HCT116 (cell line): ENCODE measurements around the gene LLCFC1. TPM values are rescaled to one million over a fixed set of nuclear protein-coding genes. Genes with fewer than 3 reads are reported as not detected.

ENCODE experiments used
- ATAC-seq: fragments of 200-7000 bp; cut with Tn5 transposase; 2 replicates; pipeline ENCODE4 v1.9.1; 2020; ENCODE audit warnings: mild to moderate bottlenecking, moderate library complexity
- BruUV-seq: library from RNA; stranded (reverse); fragments of 400-500 nt; replicated peaks from 2 replicates; lab custom pipeline; 2021; lab: Mats Ljungman, UMichigan
- CTCF ChIA-PET: fragments of 300-600 bp; sonication (Branson Sonifier 250); formaldehyde crosslinking; loops from one replicate; lab custom pipeline; 2021; ENCODE audit warnings: antibody characterized with exemption; lab: Charles Lee
- POLR2A ChIA-PET: fragments of 300-600, 350-600 bp; sonication (Branson Sonifier 250); formaldehyde crosslinking; loops from one replicate; lab custom pipeline; 2021; ENCODE audit warnings: antibody characterized with exemption; lab: Charles Lee
- RAD21 ChIA-PET, 2 experiments: fragments of 300-600 bp; sonication (Branson Sonifier 250); formaldehyde crosslinking; loops; one replicate each; lab custom pipeline; 2023; ENCODE audit warnings: low total read pairs in 2 of 2; ENCODE audit not compliant: uncharacterized antibody in 2 of 2, unreplicated experiment in 2 of 2, low non-redundant PET in 1 of 2; lab: Charles Lee
- DNase-seq: peaks from one replicate; pipeline ENCODE4 v3.0.0-alpha.2; 2010; ENCODE audit warnings: low read depth, low spot score
- H2AFZ ChIP-seq: fragments of 200-600 bp; shearing (Covaris generic), sonication (generic); 2 replicates; pipeline ENCODE4 v1.6.1; 2017; ENCODE audit warnings: low read depth, mixed run types, mixed read lengths, antibody characterized with exemption, low read length; ENCODE audit not compliant: poor library complexity, severe bottlenecking
- H3K27ac ChIP-seq: 2 replicates; pipeline ENCODE4 v1.5.1; 2012; ENCODE audit warnings: low read depth, low read length
- H3K27me3 ChIP-seq: fragments of 200-600 bp; sonication (generic); 2 replicates; pipeline ENCODE4 v1.6.1; 2016; ENCODE audit warnings: mixed run types, low read length, mixed read lengths; ENCODE audit not compliant: insufficient read depth
- H3K36me3 ChIP-seq, 2 experiments: fragments of 200-500 bp in 1 of 2; fragments of 200-600 bp in 1 of 2; sonication (Bioruptor generic) in 1 of 2; sonication (generic) in 1 of 2; 2 replicates each; pipeline versions ENCODE4 v1.5.1 to v1.6.1; 2014 to 2016; ENCODE audit warnings: low read length in 2 of 2, inconsistent platforms in 1 of 2, mixed read lengths in 1 of 2, mixed run types in 1 of 2; ENCODE audit not compliant: insufficient read depth in 2 of 2, control insufficient read depth in 1 of 2
- H3K4me1 ChIP-seq, 2 experiments: fragments of 200-600 bp in 1 of 2; sonication (generic) in 1 of 2; 2 replicates each; pipeline versions ENCODE4 v1.5.1 to v1.6.1; 2012 to 2017; ENCODE audit warnings: low read length in 2 of 2, inconsistent platforms in 1 of 2, mild to moderate bottlenecking in 1 of 2, mixed read lengths in 1 of 2, mixed run types in 1 of 2, moderate library complexity in 1 of 2; ENCODE audit not compliant: insufficient read depth in 2 of 2, control insufficient read depth in 1 of 2
- H3K4me2 ChIP-seq: fragments of 200-600 bp; sonication (generic); 2 replicates; pipeline ENCODE4 v1.6.1; 2017; ENCODE audit warnings: mixed run types, low read length, mixed read lengths
- H3K4me3 ChIP-seq, 2 experiments: fragments of 200-600 bp in 1 of 2; sonication (generic) in 1 of 2; replicated peaks in 1 of 2; 2 replicates each; pipeline ENCODE4 v1.5.1; 2011 to 2016; ENCODE audit warnings: low read length in 2 of 2, control low read depth in 1 of 2, low read depth in 1 of 2, mild to moderate bottlenecking in 1 of 2, mixed read lengths in 1 of 2, mixed run types in 1 of 2
- H3K79me2 ChIP-seq: fragments of 200-600 bp; sonication (generic); 2 replicates; pipeline ENCODE4 v1.6.1; 2017; ENCODE audit warnings: mild to moderate bottlenecking, mixed run types, low read length, moderate library complexity, mixed read lengths; ENCODE audit not compliant: insufficient read depth
- H3K9ac ChIP-seq: fragments of 200-600 bp; sonication (generic); 2 replicates; pipeline ENCODE4 v1.6.1; 2016; ENCODE audit warnings: low read length, mixed read lengths
- H3K9me2 ChIP-seq: fragments of 200-600 bp; sonication (generic), shearing (Covaris generic); 2 replicates; pipeline ENCODE4 v1.6.1; 2017; ENCODE audit warnings: mixed run types, mild to moderate bottlenecking, moderate library complexity; ENCODE audit not compliant: insufficient read depth
- H3K9me3 ChIP-seq, 2 experiments: fragments of 200-500 bp in 1 of 2; fragments of 200-600 bp in 1 of 2; sonication (Bioruptor generic) in 1 of 2; sonication (generic) in 1 of 2; 2 replicates each; pipeline ENCODE4 v1.6.1; 2014 to 2017; ENCODE audit warnings: low read length in 2 of 2, mixed read lengths in 2 of 2, inconsistent platforms in 1 of 2, low read depth in 1 of 2, mild to moderate bottlenecking in 1 of 2, mixed run types in 1 of 2, moderate library complexity in 1 of 2; ENCODE audit not compliant: control insufficient read depth in 1 of 2, insufficient read depth in 1 of 2
- H4K20me1 ChIP-seq: fragments of 200-600 bp; sonication (generic), shearing (Covaris generic); 2 replicates; pipeline ENCODE4 v1.6.1; 2017; ENCODE audit warnings: mixed run types, mild to moderate bottlenecking, moderate library complexity; ENCODE audit not compliant: insufficient read depth
- CBX3 ChIP-seq: IDR thresholded peaks from 2 replicates; pipeline ENCODE4 v1.6.1; 2012; ENCODE audit warnings: low read depth
- CEBPB ChIP-seq: IDR thresholded peaks from 2 replicates; pipeline ENCODE4 v1.6.1; 2012; ENCODE audit warnings: low read depth
- EGR1 ChIP-seq: IDR thresholded peaks from 2 replicates; pipeline ENCODE4 v1.6.1; 2012; ENCODE audit warnings: low read depth
- ELF1 ChIP-seq: IDR thresholded peaks from 2 replicates; pipeline ENCODE4 v1.6.1; 2012; ENCODE audit warnings: low read depth, borderline replicate concordance
- EZH2phosphoT487 ChIP-seq: fragments of 200-600 bp; IDR thresholded peaks from 2 replicates; pipeline ENCODE4 v1.6.1; 2018; ENCODE audit warnings: antibody characterized with exemption, borderline replicate concordance
- FOSL1 ChIP-seq: IDR thresholded peaks from 2 replicates; pipeline ENCODE4 v1.6.1; 2012; ENCODE audit warnings: low read depth
- JUND ChIP-seq: IDR thresholded peaks from 2 replicates; pipeline ENCODE4 v1.6.1; 2012
- POLR2A ChIP-seq: IDR thresholded peaks from 2 replicates; pipeline ENCODE4 v1.7.0; 2011; ENCODE audit warnings: borderline replicate concordance; ENCODE audit not compliant: insufficient read depth, insufficient read length; ENCODE audit errors: extremely low read depth
- POLR2AphosphoS5 ChIP-seq: IDR thresholded peaks from 2 replicates; pipeline ENCODE4 v1.6.1; 2011; ENCODE audit warnings: mild to moderate bottlenecking, low read depth, low read length, moderate library complexity
- RAD21 ChIP-seq: IDR thresholded peaks from 2 replicates; pipeline ENCODE4 v1.6.1; 2012; ENCODE audit warnings: low read depth, mild to moderate bottlenecking
- REST ChIP-seq: IDR thresholded peaks from 2 replicates; pipeline ENCODE4 v1.6.1; 2012; ENCODE audit warnings: low read depth
- SIN3A ChIP-seq: IDR thresholded peaks from 2 replicates; pipeline ENCODE4 v1.6.1; 2012; ENCODE audit warnings: low read depth
- SP1 ChIP-seq: IDR thresholded peaks from 2 replicates; pipeline ENCODE4 v1.6.1; 2012; ENCODE audit warnings: low read depth
- TCF7L2 ChIP-seq: IDR thresholded peaks from 2 replicates; pipeline ENCODE4 v1.7.0; 2011; ENCODE audit warnings: borderline replicate concordance, inconsistent platforms; ENCODE audit not compliant: insufficient read depth, insufficient read length; ENCODE audit errors: extremely low read depth
- YY1 ChIP-seq: IDR thresholded peaks from 2 replicates; pipeline ENCODE4 v1.6.1; 2011; ENCODE audit warnings: low read length, low read depth, moderate library complexity, mild to moderate bottlenecking; ENCODE audit not compliant: insufficient replicate concordance; ENCODE audit errors: extremely low read depth
- ZFX ChIP-seq: fragments of 450-650 bp; IDR thresholded peaks from 2 replicates; pipeline ENCODE4 v1.6.1; 2017
- ZNF274 ChIP-seq: fragments of 200-500 bp; sonication (Bioruptor generic); IDR thresholded peaks from 2 replicates; pipeline ENCODE4 v1.6.1; 2014; ENCODE audit warnings: mild to moderate bottlenecking, low read depth, low read length, inconsistent platforms
- intact Hi-C: fragments of 100-400 bp; cut with micrococcal nuclease; formaldehyde crosslinking; loops from 2 replicates; pipeline ENCODE4 v1.10.0; 2022
- total RNA-seq: library from RNA; stranded (reverse); gene quantifications from one replicate; pipeline ENCODE4 v1.2.1, GENCODE V29; 2021; ENCODE audit not compliant: unreplicated experiment
- TF ChIP-seq, protein P1 (sequence below): IDR thresholded peaks from 2 replicates; pipeline ENCODE4 v1.6.1; 2012
- TF ChIP-seq, protein P2 (sequence below), 3 experiments: fragments of 200-600 bp in 1 of 3; sonication (generic) in 1 of 3; IDR thresholded peaks in 2 of 3; conservative IDR thresholded peaks in 1 of 3; 2 replicates each; pipeline ENCODE4 v1.5.1; 2012 to 2017; ENCODE audit warnings: low read depth in 2 of 3, low read length in 2 of 3, antibody characterized with exemption in 1 of 3, borderline replicate concordance in 1 of 3, control low read depth in 1 of 3, mild to moderate bottlenecking in 1 of 3, mixed read lengths in 1 of 3, mixed run types in 1 of 3, moderate library complexity in 1 of 3; ENCODE audit not compliant: insufficient read depth in 1 of 3

Gene LLCFC1
- total RNA-seq, 1 experiment from 2014 or later = not detected

DNA sequence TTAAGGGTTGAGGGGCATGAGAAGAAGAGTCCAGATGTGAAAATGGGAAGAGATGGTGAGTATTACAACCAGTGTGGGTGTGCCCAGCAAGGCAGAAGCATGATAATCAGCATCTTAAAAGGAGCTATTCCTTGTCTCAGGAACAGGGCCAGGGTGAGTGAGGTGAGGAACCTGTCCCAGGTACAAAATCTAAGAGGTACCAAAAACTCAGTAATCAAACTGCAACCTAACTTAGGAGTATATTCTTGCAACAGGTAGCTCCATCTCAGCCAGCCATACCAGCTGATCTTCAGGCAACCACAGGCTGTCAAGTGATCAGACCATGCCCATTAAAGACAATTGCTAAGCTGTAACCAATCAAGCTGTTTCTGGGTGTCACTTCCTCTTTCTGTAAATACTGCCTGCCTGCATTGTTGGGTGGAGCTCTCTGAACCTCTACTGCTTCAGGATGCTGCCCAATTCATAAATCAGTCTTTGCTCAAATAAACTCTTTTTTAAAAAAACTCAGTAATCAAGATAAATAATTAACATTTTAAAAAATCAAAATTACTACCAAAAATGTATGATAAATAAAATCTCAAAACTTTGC lies 15.5 kb downstream of the LLCFC1 start:
- H3K9me3 ChIP-seq = no peaks in the 10 kb centered on the region
- H3K9ac ChIP-seq = no peak overlapping the region
- H3K27ac ChIP-seq = no peak overlapping the region
- H3K9me2 ChIP-seq = no peaks in the 10 kb centered on the region
- CTCF ChIA-PET = interaction anchor here (0.8 kb wide), 1 partner anchor 82 kb away, joined by 3 read pairs; no protein-coding TSS in a partner anchor
- DNase-seq (no peak), ATAC-seq (no peak)
- intact Hi-C loops = no loop called here
- TF ChIP-seq SP1 (no peak), TCF7L2 (no peak), RAD21 (no peak), FOSL1 (no peak), EZH2phosphoT487 (no peak), SIN3A (no peak), ZFX (no peak), CBX3 (no peak), REST (no peak), EGR1 (no peak), POLR2AphosphoS5 (no peak), CEBPB (no peak), POLR2A (no peak), YY1 (no peak), ZNF274 (no peak), JUND (no peak), ELF1 (no peak)
- TF ChIP-seq, protein P1, sequence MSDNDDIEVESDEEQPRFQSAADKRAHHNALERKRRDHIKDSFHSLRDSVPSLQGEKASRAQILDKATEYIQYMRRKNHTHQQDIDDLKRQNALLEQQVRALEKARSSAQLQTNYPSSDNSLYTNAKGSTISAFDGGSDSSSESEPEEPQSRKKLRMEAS = no peak
- TF ChIP-seq, protein P2, sequence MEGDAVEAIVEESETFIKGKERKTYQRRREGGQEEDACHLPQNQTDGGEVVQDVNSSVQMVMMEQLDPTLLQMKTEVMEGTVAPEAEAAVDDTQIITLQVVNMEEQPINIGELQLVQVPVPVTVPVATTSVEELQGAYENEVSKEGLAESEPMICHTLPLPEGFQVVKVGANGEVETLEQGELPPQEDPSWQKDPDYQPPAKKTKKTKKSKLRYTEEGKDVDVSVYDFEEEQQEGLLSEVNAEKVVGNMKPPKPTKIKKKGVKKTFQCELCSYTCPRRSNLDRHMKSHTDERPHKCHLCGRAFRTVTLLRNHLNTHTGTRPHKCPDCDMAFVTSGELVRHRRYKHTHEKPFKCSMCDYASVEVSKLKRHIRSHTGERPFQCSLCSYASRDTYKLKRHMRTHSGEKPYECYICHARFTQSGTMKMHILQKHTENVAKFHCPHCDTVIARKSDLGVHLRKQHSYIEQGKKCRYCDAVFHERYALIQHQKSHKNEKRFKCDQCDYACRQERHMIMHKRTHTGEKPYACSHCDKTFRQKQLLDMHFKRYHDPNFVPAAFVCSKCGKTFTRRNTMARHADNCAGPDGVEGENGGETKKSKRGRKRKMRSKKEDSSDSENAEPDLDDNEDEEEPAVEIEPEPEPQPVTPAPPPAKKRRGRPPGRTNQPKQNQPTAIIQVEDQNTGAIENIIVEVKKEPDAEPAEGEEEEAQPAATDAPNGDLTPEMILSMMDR (IDR thresholded peaks at IDR 0.05 in 2 of 3, conservative IDR thresholded peaks at IDR 0.05 in 1 of 3; ENCODE audit: borderline replicate concordance in 1 of 3, insufficient read depth in 1 of 3, low read depth in 2 of 3, low read length in 2 of 3) = no peak
- no TSS peak for BruUV-seq
- H3K79me2 ChIP-seq = no peaks in the 10 kb centered on the region
- H3K36me3 ChIP-seq = no peaks in the 10 kb centered on the region
- POLR2A ChIA-PET = no interaction called here
- no peak overlapping the region for H3K4me3 ChIP-seq
- H3K27me3 ChIP-seq = peaks cover 7% of the 10 kb centered on the region
- RAD21 ChIA-PET = no interaction called here
- H4K20me1 ChIP-seq = no peaks in the 10 kb centered on the region
- peaks cover 15% of the 10 kb centered on the region in 2 experiments for H3K4me1 ChIP-seq
- H2AFZ ChIP-seq = no peak overlapping the region
- no peak overlapping the region for H3K4me2 ChIP-seq
